GM19035 (cell line): ENCODE data around the gene RBM23.
"Not testable (repeated sequence)": the region's sequence is repeated elsewhere in the genome, so short reads cannot be mapped to it uniquely, and the experiment has no call there.

ENCODE experiments used
- ATAC-seq: cut with Tn5 transposase; IDR thresholded peaks from one replicate; pipeline ENCODE4 v1.9.1; 2021; ENCODE audit not compliant: unreplicated experiment

Gene RBM23

DNA sequence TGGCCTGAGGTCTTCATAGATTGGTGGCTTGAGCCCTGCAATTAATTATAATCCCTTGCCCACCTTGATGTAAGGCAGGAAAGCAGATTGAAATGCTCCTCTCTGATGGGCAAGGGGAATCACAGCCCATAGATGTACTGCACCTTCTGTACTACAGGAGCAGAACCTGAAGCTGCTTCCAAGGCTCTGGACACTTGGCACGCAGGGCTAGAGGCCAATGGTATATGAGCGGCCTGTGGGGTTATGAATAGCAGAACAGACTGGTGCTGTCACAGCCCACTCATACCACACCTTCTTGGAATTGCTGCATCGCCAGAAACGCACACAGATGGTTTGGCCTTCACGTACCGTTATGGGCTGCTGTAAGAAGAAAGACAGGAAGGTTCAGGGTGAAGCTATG is 1.7 kb upstream of the RBM23 start:
- no peak for ATAC-seq

GRCh38 chr14:22919601-22919921 is 612 bp upstream of the RBM23 start:
- no peak for ATAC-seq

GRCh38 chr14:22915886-22916521 is 2.9 kb downstream of the RBM23 start:
- ATAC-seq, result no peak

DNA sequence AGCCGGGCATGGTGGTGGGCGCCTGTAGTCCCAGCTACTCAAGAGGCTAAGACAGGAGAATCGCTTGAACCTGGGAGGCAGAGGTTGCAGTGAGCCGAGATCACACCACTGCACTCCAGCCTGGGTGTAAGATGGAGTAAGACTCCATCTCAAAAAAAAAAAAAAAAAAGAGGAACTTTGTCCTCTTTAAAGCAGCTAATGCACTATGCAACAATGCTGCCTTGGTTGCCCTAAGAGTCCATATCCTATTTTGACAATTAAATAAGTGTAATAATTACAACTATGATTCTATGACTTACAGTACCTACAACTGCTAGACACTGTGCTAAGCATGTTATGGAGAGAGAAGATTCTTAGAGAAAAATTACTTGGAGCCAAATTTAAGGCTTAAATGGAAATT is 4.1 kb downstream of the RBM23 start:
- ATAC-seq, result not testable (repeated sequence)

DNA sequence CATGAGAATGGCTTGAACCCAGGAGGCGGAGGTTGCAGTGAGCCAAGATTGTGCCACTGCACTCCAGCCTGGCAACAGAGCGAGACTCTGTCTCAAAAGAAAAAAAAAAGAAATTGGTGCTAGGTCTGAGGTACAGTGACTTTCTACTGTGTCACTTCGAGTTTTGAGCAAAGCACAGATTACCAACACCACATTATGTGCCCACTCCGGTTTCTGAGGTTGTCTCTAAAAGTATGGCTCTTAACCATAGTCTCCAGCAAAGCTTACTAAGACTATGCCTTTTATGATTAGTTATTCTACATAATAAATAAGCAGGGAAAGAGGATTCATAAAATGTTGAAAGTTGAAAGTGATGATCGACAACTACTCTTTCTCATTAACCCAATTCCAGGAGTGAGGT is 8.0 kb downstream of the RBM23 start:
- no peak for ATAC-seq

DNA sequence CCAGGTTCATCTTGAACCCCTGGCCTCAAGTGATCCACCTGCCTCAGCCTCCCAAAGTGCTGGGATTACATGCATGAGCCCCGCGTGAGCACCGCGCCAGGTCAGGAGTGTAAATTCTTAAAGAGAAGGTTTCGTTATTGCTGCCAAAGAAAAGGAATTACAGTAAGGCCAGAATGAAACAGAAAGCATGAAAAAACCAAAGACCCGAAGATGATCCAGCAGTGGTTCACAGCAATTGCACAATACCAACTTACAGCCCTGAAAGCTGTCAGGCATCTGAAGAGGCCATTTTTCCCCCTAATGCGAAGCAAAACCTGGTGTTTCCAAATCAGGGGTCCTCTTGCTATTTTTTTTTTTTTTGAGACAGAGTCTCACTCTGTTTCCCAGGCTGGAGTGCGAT is 10.3 kb downstream of the RBM23 start:
- ATAC-seq, result no peak

GRCh38 chr14:22907429-22907828 is 11.5 kb downstream of the RBM23 start:
- no peak for ATAC-seq

GRCh38 chr14:22906073-22906472 is 12.9 kb downstream of the RBM23 start:
- no peak for ATAC-seq

DNA sequence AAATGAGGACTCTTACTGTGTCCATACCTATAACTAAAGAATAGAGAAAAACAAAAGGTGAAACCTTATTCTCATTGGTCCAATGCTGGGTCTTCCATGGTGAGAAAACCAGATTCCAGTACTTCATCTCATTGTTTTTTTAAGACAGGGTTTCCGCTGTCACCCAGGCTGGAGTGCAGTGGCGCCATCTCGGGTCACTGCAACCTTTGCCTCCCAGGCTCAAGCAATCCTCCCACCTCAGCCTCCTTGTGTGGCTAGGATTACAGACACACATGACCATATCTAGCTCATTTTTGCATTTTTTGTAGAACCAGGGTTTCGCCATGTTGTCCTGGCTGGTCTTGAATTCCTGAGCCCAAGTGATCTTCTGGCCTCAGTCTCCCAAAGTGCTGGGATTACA is 13.3 kb downstream of the RBM23 start:
- no peak for ATAC-seq

DNA sequence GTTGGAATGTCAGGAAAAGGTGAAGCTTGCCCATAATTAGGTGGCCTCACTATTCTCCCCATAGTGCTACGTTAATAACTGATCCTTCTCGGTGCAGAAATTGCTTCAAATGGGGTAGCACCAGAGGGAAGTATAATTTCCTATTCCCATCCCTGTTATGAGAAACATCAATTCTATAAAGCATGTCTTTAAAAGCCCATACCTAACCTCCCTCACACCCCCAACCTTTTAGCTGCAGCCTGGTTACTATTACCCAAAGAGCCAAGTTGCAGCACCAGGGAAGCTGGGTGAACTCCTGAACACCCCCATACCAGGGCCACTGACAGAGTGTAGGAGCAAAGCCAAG is 15.2 kb downstream of the RBM23 start:
- no peak for ATAC-seq

GRCh38 chr14:22901799-22902198 is 17.1 kb downstream of the RBM23 start:
- no peak for ATAC-seq

- peak; percentile 55 for ATAC-seq
Observed at GRCh38 chr14:22900081-22900799, 18.7 kb downstream of the RBM23 start.

DNA sequence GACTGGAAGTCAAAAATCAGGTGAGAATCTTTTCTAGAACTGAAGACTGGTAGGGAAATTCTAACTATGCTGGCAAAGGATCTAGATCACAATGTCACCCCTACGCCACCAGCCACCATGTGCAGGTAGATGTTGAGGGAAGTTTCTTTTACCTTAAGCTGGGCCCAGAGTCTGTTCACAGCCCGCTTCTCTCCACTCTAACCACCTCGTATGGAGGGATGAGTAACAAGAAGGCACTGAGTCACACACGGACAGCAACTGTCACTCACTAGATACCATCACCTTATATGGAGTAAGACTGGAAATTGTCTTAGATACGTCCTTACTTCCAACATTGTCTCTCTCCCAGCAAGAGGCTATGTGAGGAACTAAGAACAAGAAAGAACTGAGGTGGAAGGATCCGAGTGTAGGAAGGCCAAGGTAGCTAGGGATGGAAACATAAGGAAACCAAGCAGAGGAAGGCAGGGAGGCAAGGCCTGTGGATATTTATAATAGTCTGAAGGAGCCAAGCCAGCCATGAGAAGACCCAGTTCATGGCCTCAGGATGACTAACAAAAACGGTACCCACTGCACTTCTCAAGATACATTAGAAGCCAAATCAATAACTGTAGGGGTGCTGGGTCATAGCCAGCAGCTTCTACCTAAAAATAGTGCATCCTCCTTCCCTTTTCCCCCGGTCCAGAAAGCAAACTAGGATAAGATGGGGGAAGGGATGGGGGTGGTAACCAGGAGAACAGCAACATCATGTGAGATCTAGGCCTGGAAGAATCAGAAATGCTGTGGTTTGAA is 20.5 kb downstream of the RBM23 start:
- no peak for ATAC-seq

- no peak for ATAC-seq
Observed at GRCh38 chr14:22897357-22897756, 21.6 kb downstream of the RBM23 start.

- no peak for ATAC-seq
Observed at GRCh38 chr14:22896760-22897159, 22.2 kb downstream of the RBM23 start.

GRCh38 chr14:22896356-22896755 is 22.6 kb downstream of the RBM23 start:
- ATAC-seq, result no peak

DNA sequence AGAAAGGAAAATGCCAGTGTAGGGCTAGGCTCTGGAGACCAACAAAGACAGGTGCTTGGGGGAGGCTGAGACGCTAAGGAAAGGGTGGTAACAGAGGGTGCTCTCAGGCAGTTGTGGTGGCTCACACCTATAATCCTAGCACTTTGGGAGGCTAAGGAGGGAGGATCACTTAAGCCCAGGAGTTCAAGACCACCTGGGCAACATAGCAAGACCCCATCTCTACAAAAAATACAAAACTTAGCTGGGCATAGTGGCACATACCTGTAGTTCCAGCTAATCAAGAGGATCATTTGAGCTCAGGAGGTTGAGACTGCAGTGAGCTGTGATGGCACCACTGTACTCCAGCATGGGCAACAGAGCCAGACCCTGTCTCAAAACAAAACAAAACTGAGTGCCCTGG is 23.5 kb downstream of the RBM23 start:
- no peak for ATAC-seq

GRCh38 chr14:22893706-22894105 is 25.2 kb downstream of the RBM23 start:
- ATAC-seq, result no peak

DNA sequence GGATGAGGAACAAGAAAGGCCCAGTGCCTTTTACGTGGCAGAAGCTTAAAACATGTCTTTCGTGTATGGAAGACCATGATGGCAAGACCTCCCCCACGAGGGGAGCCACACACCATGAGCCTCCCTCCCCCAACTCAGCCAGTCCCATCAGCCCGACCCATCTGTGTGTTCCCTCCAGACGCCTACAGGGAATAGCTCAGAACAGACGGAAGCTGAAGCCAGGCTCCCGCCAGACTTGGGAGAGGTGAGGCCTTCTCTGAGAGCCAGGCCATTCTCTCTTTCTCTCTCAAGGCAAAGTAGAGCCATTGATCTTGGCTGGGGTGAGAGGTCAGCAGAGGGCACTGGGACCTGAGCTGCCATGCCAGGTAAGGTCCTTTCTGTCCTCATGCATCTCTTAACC is 26.5 kb downstream of the RBM23 start:
- ATAC-seq, result no peak

- ATAC-seq, result no peak
Observed at GRCh38 chr14:22890416-22890815, 28.5 kb downstream of the RBM23 start.

GRCh38 chr14:22888662-22889061 is 30.3 kb downstream of the RBM23 start:
- no peak for ATAC-seq

- peak; percentile 31 for ATAC-seq
Observed at GRCh38 chr14:22887990-22888378, 31.0 kb downstream of the RBM23 start.
